GM18505 (cell line): ENCODE measurements around the gene C1orf159.

Source experiments
- ATAC-seq: cut with Tn5 transposase; IDR thresholded peaks from one replicate; pipeline ENCODE4 v1.9.1; 2021; ENCODE audit not compliant: unreplicated experiment
- POLR2A ChIP-seq: IDR thresholded peaks from 4 replicates; pipeline ENCODE4 v1.6.1; 2011; ENCODE audit warnings: borderline replicate concordance; ENCODE audit not compliant: insufficient read depth, insufficient read length; ENCODE audit errors: extremely low read depth

The C1orf159 gene

GRCh38 chr1:1115786-1116700, at the start of gene C1orf159:
C1orf159 (minus strand) TSS chr1:1116089; CDS start chr1:1091543, 24,546 bp downstream.
- peak; percentile 91 for ATAC-seq
- no peak for TF ChIP-seq POLR2A

GRCh38 chr1:1165485-1165884, 49.6 kb upstream of the C1orf159 start:
- no peak for TF ChIP-seq POLR2A

GRCh38 chr1:1164701-1165451, 49.0 kb upstream of the C1orf159 start:
- no peak for TF ChIP-seq POLR2A
- ATAC-seq: no peak

More at GRCh38 chr1:1165485-1165884, 49.6 kb upstream of the C1orf159 start:
- ATAC-seq: no peak

GRCh38 chr1:1164361-1164700, 48.4 kb upstream of the C1orf159 start:
- no peak for ATAC-seq
- no peak for TF ChIP-seq POLR2A

GRCh38 chr1:1163538-1164070, 47.7 kb upstream of the C1orf159 start:
- ATAC-seq: no peak
- TF ChIP-seq POLR2A: no peak

- no peak for ATAC-seq
- no peak for TF ChIP-seq POLR2A
Measured at GRCh38 chr1:1162597-1163537, 47.0 kb upstream of the C1orf159 start.

- no peak for TF ChIP-seq POLR2A
- no peak for ATAC-seq
Measured at GRCh38 chr1:1161683-1162079, 45.8 kb upstream of the C1orf159 start.

- TF ChIP-seq POLR2A: no peak
- ATAC-seq: no peak
Measured at GRCh38 chr1:1161078-1161682, 45.3 kb upstream of the C1orf159 start.

- TF ChIP-seq POLR2A: no peak
- no peak for ATAC-seq
Measured at GRCh38 chr1:1160281-1160930, 44.5 kb upstream of the C1orf159 start.

GRCh38 chr1:1157914-1158710, 42.2 kb upstream of the C1orf159 start:
- TF ChIP-seq POLR2A: no peak
- no peak for ATAC-seq

GRCh38 chr1:1157426-1157913, 41.6 kb upstream of the C1orf159 start:
- no peak for ATAC-seq
- TF ChIP-seq POLR2A: no peak

- no peak for ATAC-seq
- no peak for TF ChIP-seq POLR2A
Measured at GRCh38 chr1:1157033-1157365, 41.1 kb upstream of the C1orf159 start.
